ENCODE results near the gene MRPS18A.

The MRPS18A gene

GRCh38 chr6:43727634-43728033 is 40.0 kb upstream of the MRPS18A start:
- Histone ChIP-seq H3K9ac (ENCODE audit: low read depth in 1 of 2, low read length in 2 of 2) (no peak overlapping the region), H3K27me3 (ENCODE audit: control insufficient read depth in 2 of 2, insufficient read depth in 2 of 2, low read length in 2 of 2) (no peaks in the 10 kb centered on the region), H3K27ac (ENCODE audit: low read depth in 2 of 2, low read length in 2 of 2) (no peak overlapping the region), H3K4me1 (ENCODE audit: control insufficient read depth in 2 of 2, insufficient read depth in 2 of 2, low read length in 2 of 2) (peaks cover 25 to 26% of the 10 kb centered on the region in 2 donors), H3K36me3 (ENCODE audit: control insufficient read depth in 2 of 2, insufficient read depth in 2 of 2, low read length in 2 of 2) (no peaks in the 10 kb centered on the region), H3K9me3 (ENCODE audit: control insufficient read depth in 2 of 2, low read length in 2 of 2) (peaks cover 0 to 3% of the 10 kb centered on the region in 2 donors), H3K4me3 (ENCODE audit: low read length in 2 of 2) (no peak overlapping the region)

- Histone ChIP-seq H3K4me3 (ENCODE audit: low read length in 2 of 2) (no peak overlapping the region), H3K27me3 (ENCODE audit: control insufficient read depth in 2 of 2, insufficient read depth in 2 of 2, low read length in 2 of 2) (no peaks in the 10 kb centered on the region), H3K9ac (ENCODE audit: low read depth in 1 of 2, low read length in 2 of 2) (peak overlapping the region in 1 of 2 donors; percentile 55), H3K4me1 (ENCODE audit: control insufficient read depth in 2 of 2, insufficient read depth in 2 of 2, low read length in 2 of 2) (peaks cover 25 to 26% of the 10 kb centered on the region in 2 donors), H3K36me3 (ENCODE audit: control insufficient read depth in 2 of 2, insufficient read depth in 2 of 2, low read length in 2 of 2) (no peaks in the 10 kb centered on the region), H3K27ac (ENCODE audit: low read depth in 2 of 2, low read length in 2 of 2) (peak overlapping the region in 1 of 2 donors; percentile 21), H3K9me3 (ENCODE audit: control insufficient read depth in 2 of 2, low read length in 2 of 2) (peaks cover 0 to 3% of the 10 kb centered on the region in 2 donors)
Observed at GRCh38 chr6:43725643-43726580, 38.3 kb upstream of the MRPS18A start.

GRCh38 chr6:43724914-43725642 is 37.5 kb upstream of the MRPS18A start:
- Histone ChIP-seq H3K4me3 (ENCODE audit: low read length in 2 of 2) (peak overlapping the region in 1 of 2 donors; percentile 14), H3K4me1 (ENCODE audit: control insufficient read depth in 2 of 2, insufficient read depth in 2 of 2, low read length in 2 of 2) (peaks cover 25 to 26% of the 10 kb centered on the region in 2 donors), H3K9me3 (ENCODE audit: control insufficient read depth in 2 of 2, low read length in 2 of 2) (peaks cover 0 to 3% of the 10 kb centered on the region in 2 donors), H3K36me3 (ENCODE audit: control insufficient read depth in 2 of 2, insufficient read depth in 2 of 2, low read length in 2 of 2) (no peaks in the 10 kb centered on the region), H3K9ac (ENCODE audit: low read depth in 1 of 2, low read length in 2 of 2) (peak overlapping the region; percentile 47 to 55), H3K27ac (ENCODE audit: low read depth in 2 of 2, low read length in 2 of 2) (peak overlapping the region; percentile 21 to 26), H3K27me3 (ENCODE audit: control insufficient read depth in 2 of 2, insufficient read depth in 2 of 2, low read length in 2 of 2) (no peaks in the 10 kb centered on the region)

- H3K27me3 ChIP-seq (ENCODE audit: control insufficient read depth in 2 of 2, insufficient read depth in 2 of 2, low read length in 2 of 2), result no peaks in the 10 kb centered on the region
- peaks cover 25 to 26% of the 10 kb centered on the region in 2 donors for H3K4me1 ChIP-seq (ENCODE audit: control insufficient read depth in 2 of 2, insufficient read depth in 2 of 2, low read length in 2 of 2)
- H3K27ac ChIP-seq (ENCODE audit: low read depth in 2 of 2, low read length in 2 of 2), result peak overlapping the region in 1 of 2 donors; percentile 5
- H3K36me3 ChIP-seq (ENCODE audit: control insufficient read depth in 2 of 2, insufficient read depth in 2 of 2, low read length in 2 of 2), result no peaks in the 10 kb centered on the region
- H3K4me3 ChIP-seq (ENCODE audit: low read length in 2 of 2), result no peak overlapping the region
- H3K9ac ChIP-seq (ENCODE audit: low read depth in 1 of 2, low read length in 2 of 2), result peak overlapping the region in 1 of 2 donors; percentile 55
- H3K9me3 ChIP-seq (ENCODE audit: control insufficient read depth in 2 of 2, low read length in 2 of 2), result no peaks in the 10 kb centered on the region
Observed at GRCh38 chr6:43724354-43724753, 36.8 kb upstream of the MRPS18A start.

GRCh38 chr6:43723737-43724295 is 36.2 kb upstream of the MRPS18A start:
- no peaks in the 10 kb centered on the region for H3K27me3 ChIP-seq (ENCODE audit: control insufficient read depth in 2 of 2, insufficient read depth in 2 of 2, low read length in 2 of 2)
- peak overlapping the region in 1 of 2 donors; percentile 55 for H3K9ac ChIP-seq (ENCODE audit: low read depth in 1 of 2, low read length in 2 of 2)
- no peak overlapping the region for H3K27ac ChIP-seq (ENCODE audit: low read depth in 2 of 2, low read length in 2 of 2)
- peaks cover 21 to 22% of the 10 kb centered on the region in 2 donors for H3K4me1 ChIP-seq (ENCODE audit: control insufficient read depth in 2 of 2, insufficient read depth in 2 of 2, low read length in 2 of 2)
- H3K4me3 ChIP-seq (ENCODE audit: low read length in 2 of 2), result no peak overlapping the region
- no peaks in the 10 kb centered on the region for H3K9me3 ChIP-seq (ENCODE audit: control insufficient read depth in 2 of 2, low read length in 2 of 2)
- no peaks in the 10 kb centered on the region for H3K36me3 ChIP-seq (ENCODE audit: control insufficient read depth in 2 of 2, insufficient read depth in 2 of 2, low read length in 2 of 2)

GRCh38 chr6:43722920-43723545 is 35.4 kb upstream of the MRPS18A start:
- Histone ChIP-seq H3K4me1 (ENCODE audit: control insufficient read depth in 2 of 2, insufficient read depth in 2 of 2, low read length in 2 of 2) (peaks cover 19 to 21% of the 10 kb centered on the region in 2 donors), H3K27ac (ENCODE audit: low read depth in 2 of 2, low read length in 2 of 2) (no peak overlapping the region), H3K9ac (ENCODE audit: low read depth in 1 of 2, low read length in 2 of 2) (no peak overlapping the region), H3K9me3 (ENCODE audit: control insufficient read depth in 2 of 2, low read length in 2 of 2) (no peaks in the 10 kb centered on the region), H3K27me3 (ENCODE audit: control insufficient read depth in 2 of 2, insufficient read depth in 2 of 2, low read length in 2 of 2) (no peaks in the 10 kb centered on the region), H3K36me3 (ENCODE audit: control insufficient read depth in 2 of 2, insufficient read depth in 2 of 2, low read length in 2 of 2) (no peaks in the 10 kb centered on the region), H3K4me3 (ENCODE audit: low read length in 2 of 2) (no peak overlapping the region)

GRCh38 chr6:43720999-43721398 is 33.4 kb upstream of the MRPS18A start:
- Histone ChIP-seq H3K27ac (ENCODE audit: low read depth in 2 of 2, low read length in 2 of 2) (no peak overlapping the region), H3K27me3 (ENCODE audit: control insufficient read depth in 2 of 2, insufficient read depth in 2 of 2, low read length in 2 of 2) (no peaks in the 10 kb centered on the region), H3K4me3 (ENCODE audit: low read length in 2 of 2) (no peak overlapping the region), H3K4me1 (ENCODE audit: control insufficient read depth in 2 of 2, insufficient read depth in 2 of 2, low read length in 2 of 2) (peaks cover 20 to 21% of the 10 kb centered on the region in 2 donors), H3K9me3 (ENCODE audit: control insufficient read depth in 2 of 2, low read length in 2 of 2) (no peaks in the 10 kb centered on the region), H3K36me3 (ENCODE audit: control insufficient read depth in 2 of 2, insufficient read depth in 2 of 2, low read length in 2 of 2) (no peaks in the 10 kb centered on the region), H3K9ac (ENCODE audit: low read depth in 1 of 2, low read length in 2 of 2) (no peak overlapping the region)

- no peaks in the 10 kb centered on the region for H3K36me3 ChIP-seq (ENCODE audit: control insufficient read depth in 2 of 2, insufficient read depth in 2 of 2, low read length in 2 of 2)
- peaks cover 15 to 16% of the 10 kb centered on the region in 2 donors for H3K4me1 ChIP-seq (ENCODE audit: control insufficient read depth in 2 of 2, insufficient read depth in 2 of 2, low read length in 2 of 2)
- no peak overlapping the region for H3K27ac ChIP-seq (ENCODE audit: low read depth in 2 of 2, low read length in 2 of 2)
- no peak overlapping the region for H3K9ac ChIP-seq (ENCODE audit: low read depth in 1 of 2, low read length in 2 of 2)
- H3K27me3 ChIP-seq (ENCODE audit: control insufficient read depth in 2 of 2, insufficient read depth in 2 of 2, low read length in 2 of 2), result no peaks in the 10 kb centered on the region
- no peak overlapping the region for H3K4me3 ChIP-seq (ENCODE audit: low read length in 2 of 2)
- H3K9me3 ChIP-seq (ENCODE audit: control insufficient read depth in 2 of 2, low read length in 2 of 2), result no peaks in the 10 kb centered on the region
Observed at GRCh38 chr6:43719511-43719910, 31.9 kb upstream of the MRPS18A start.

GRCh38 chr6:43718387-43719105 is 31.0 kb upstream of the MRPS18A start:
- H3K4me1 ChIP-seq (ENCODE audit: control insufficient read depth in 2 of 2, insufficient read depth in 2 of 2, low read length in 2 of 2), result peaks cover 5 to 7% of the 10 kb centered on the region in 2 donors

More at GRCh38 chr6:43718387-43719105, 31.0 kb upstream of the MRPS18A start:
- Histone ChIP-seq H3K9ac (ENCODE audit: low read depth in 1 of 2, low read length in 2 of 2) (no peak overlapping the region), H3K9me3 (ENCODE audit: control insufficient read depth in 2 of 2, low read length in 2 of 2) (no peaks in the 10 kb centered on the region), H3K4me3 (ENCODE audit: low read length in 2 of 2) (no peak overlapping the region), H3K27ac (ENCODE audit: low read depth in 2 of 2, low read length in 2 of 2) (no peak overlapping the region), H3K36me3 (ENCODE audit: control insufficient read depth in 2 of 2, insufficient read depth in 2 of 2, low read length in 2 of 2) (no peaks in the 10 kb centered on the region), H3K27me3 (ENCODE audit: control insufficient read depth in 2 of 2, insufficient read depth in 2 of 2, low read length in 2 of 2) (no peaks in the 10 kb centered on the region)

Data from mucosa of rectum (tissue), 2 donors.